Thoracic aorta (tissue), 2 donors: Measurements from ENCODE around the gene RINT1. TPM values are rescaled to one million over a fixed set of nuclear protein-coding genes. Genes with fewer than 3 reads are reported as not detected.

Source experiments
- ATAC-seq: fragments of 150-250 bp; one replicate; pipeline ENCODE4 v1.8.0; 2017; ENCODE audit warnings: low read depth; ENCODE audit not compliant: insufficient number of reproducible peaks, low FRiP score
- DNase-seq: peaks from one replicate; pipeline ENCODE4 v3.0.0-alpha.2; 2020; ENCODE audit warnings: low spot score
- H3K27ac ChIP-seq, 2 donors: fragments of 200-600 bp; sonication (generic); 1 replicate in 1 of 2; 2 replicates in 1 of 2; pipeline ENCODE4 v1.5.1; 2016; ENCODE audit warnings: mild to moderate bottlenecking in 2 of 2, moderate library complexity in 2 of 2
- H3K27me3 ChIP-seq: fragments of 200-600 bp; sonication (generic); replicated peaks from 2 replicates; pipeline ENCODE4 v1.6.0; 2016; ENCODE audit warnings: mild to moderate bottlenecking; ENCODE audit not compliant: insufficient read depth
- H3K36me3 ChIP-seq: fragments of 200-600 bp; sonication (generic); one replicate; pipeline ENCODE4 v1.5.1; 2016
- H3K4me1 ChIP-seq, 2 donors: fragments of 200-600 bp; sonication (generic); 1 replicate in 1 of 2; 2 replicates in 1 of 2; pipeline versions ENCODE4 v1.5.1 to v1.6.0; 2016; ENCODE audit warnings: low read depth in 2 of 2, mild to moderate bottlenecking in 1 of 2; ENCODE audit not compliant: control insufficient read depth in 1 of 2
- H3K4me3 ChIP-seq: fragments of 200-600 bp; sonication (generic); 2 replicates; pipeline ENCODE4 v1.5.1; 2016; ENCODE audit warnings: mild to moderate bottlenecking
- H3K9me3 ChIP-seq: fragments of 200-600 bp; sonication (generic); 2 replicates; pipeline ENCODE4 v1.5.1; 2016
- total RNA-seq, 2 donors: library from RNA; depleted of rRNA; stranded (reverse); fragments of >200 nt; gene quantifications; one replicate each; pipeline versions ENCODE4 v1.1.0 to v1.2.3, GENCODE V29; 2016
- TF ChIP-seq, protein P1 (sequence below): fragments of 200-600 bp; sonication (generic); IDR thresholded peaks from one replicate; pipeline ENCODE4 v1.5.1; 2019; ENCODE audit warnings: antibody characterized with exemption

Gene RINT1
- total RNA-seq, 2 donors from 2014 or later: 20.2 to 25.2 TPM

DNA sequence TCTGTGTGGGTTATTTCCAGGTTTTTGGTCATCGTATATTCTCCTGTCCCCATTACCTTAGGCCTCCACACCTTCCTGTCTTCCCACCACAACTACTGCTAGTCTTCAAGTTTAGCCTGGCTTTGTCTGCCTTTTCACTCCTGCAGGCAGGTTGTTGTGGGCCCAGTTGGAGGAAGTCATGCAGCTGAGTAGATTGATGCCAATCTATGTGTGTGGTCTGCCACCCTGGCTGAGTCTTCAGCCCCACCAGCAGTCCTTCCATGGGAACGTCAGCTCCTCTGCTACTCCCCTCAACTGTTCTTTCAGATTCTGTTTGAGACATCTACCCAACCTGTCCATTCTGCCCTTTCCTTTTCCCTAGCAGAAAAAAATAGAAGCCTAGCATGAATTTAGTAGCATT is 6.3 kb downstream of the RINT1 start:
- DNase-seq (no peak), ATAC-seq (no peak)
- TF ChIP-seq, protein P1, sequence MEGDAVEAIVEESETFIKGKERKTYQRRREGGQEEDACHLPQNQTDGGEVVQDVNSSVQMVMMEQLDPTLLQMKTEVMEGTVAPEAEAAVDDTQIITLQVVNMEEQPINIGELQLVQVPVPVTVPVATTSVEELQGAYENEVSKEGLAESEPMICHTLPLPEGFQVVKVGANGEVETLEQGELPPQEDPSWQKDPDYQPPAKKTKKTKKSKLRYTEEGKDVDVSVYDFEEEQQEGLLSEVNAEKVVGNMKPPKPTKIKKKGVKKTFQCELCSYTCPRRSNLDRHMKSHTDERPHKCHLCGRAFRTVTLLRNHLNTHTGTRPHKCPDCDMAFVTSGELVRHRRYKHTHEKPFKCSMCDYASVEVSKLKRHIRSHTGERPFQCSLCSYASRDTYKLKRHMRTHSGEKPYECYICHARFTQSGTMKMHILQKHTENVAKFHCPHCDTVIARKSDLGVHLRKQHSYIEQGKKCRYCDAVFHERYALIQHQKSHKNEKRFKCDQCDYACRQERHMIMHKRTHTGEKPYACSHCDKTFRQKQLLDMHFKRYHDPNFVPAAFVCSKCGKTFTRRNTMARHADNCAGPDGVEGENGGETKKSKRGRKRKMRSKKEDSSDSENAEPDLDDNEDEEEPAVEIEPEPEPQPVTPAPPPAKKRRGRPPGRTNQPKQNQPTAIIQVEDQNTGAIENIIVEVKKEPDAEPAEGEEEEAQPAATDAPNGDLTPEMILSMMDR: no peak
- no peak overlapping the region for H3K27ac ChIP-seq
- no peaks in the 10 kb centered on the region for H3K9me3 ChIP-seq
- H3K4me1 ChIP-seq: peaks cover 1 to 10% of the 10 kb centered on the region in 2 donors
- peaks cover 32% of the 10 kb centered on the region for H3K36me3 ChIP-seq
- no peaks in the 10 kb centered on the region for H3K27me3 ChIP-seq
- no peak overlapping the region for H3K4me3 ChIP-seq

DNA sequence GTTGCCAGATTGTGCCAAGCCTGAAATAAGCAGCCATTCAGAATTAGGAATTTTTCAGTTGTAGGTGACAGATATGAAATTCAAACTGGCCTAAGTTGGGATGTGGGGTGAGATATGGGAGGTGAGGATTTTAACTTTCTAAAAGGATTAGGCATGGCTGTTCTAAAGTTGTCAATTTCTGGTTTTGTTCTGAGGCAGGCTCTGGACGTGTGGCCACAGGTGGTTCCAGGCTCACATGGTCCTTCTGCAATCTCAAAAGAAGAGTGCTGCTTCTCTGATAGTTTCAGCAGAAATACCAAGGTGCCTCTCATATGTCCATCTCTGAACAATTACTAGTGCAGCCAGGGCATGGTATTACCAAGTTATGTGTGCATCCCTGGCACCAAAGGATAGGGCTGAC is 27.9 kb downstream of the RINT1 start:
- no peak overlapping the region for H3K4me3 ChIP-seq
- TF ChIP-seq, protein P1: no peak
- no peak for DNase-seq
- peaks cover 22% of the 10 kb centered on the region for H3K36me3 ChIP-seq
- no peak overlapping the region for H3K27ac ChIP-seq
- ATAC-seq: no peak
- no peaks in the 10 kb centered on the region for H3K9me3 ChIP-seq
- H3K27me3 ChIP-seq: no peaks in the 10 kb centered on the region
- H3K4me1 ChIP-seq: no peaks in the 10 kb centered on the region

DNA sequence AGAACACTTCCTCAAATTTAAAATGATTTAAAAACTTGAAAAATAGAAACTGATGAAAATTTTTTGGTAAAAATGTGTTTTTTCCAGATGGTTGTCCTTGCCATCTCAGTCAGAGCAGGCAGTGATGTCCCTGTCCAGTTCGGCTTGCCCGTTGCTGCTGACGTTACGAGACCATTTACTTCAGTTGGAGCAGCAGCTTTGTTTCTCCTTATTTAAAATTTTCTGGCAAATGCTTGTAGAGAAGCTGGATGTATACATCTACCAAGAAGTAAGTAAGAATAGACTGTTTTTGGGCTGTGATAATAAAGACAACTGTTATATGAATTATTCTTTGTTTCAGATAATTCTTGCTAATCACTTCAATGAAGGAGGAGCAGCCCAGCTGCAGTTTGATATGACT is 33.2 kb downstream of the RINT1 start:
- no peaks in the 10 kb centered on the region for H3K9me3 ChIP-seq
- no peak overlapping the region for H3K27ac ChIP-seq
- no peak for DNase-seq
- no peak for ATAC-seq
- H3K4me1 ChIP-seq: no peaks in the 10 kb centered on the region
- H3K36me3 ChIP-seq: peaks cover 31% of the 10 kb centered on the region
- no peak overlapping the region for H3K4me3 ChIP-seq
- TF ChIP-seq, protein P1: no peak
- no peaks in the 10 kb centered on the region for H3K27me3 ChIP-seq

DNA sequence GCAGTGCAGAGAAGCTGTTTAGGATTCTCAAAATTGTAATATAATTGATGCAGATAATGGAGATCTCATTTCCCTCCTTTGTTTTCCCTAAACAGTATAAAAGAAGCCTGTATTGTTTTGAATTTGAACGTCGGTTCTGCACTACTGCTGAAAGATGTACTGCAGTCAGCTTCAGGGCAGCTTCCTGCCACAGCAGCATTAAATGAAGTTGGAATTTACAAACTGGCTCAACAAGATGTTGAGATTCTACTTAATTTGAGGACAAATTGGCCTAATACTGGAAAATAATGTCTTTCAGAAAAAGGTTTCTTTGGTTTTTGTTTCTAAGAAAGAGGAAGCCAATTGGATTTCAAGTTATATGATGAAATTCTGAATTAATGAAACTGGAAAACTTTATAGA is 35.0 kb downstream of the RINT1 start:
- H3K4me1 ChIP-seq: no peaks in the 10 kb centered on the region
- H3K9me3 ChIP-seq: no peaks in the 10 kb centered on the region
- H3K36me3 ChIP-seq: peaks cover 27% of the 10 kb centered on the region
- TF ChIP-seq, protein P1: no peak
- no peak overlapping the region for H3K27ac ChIP-seq
- ATAC-seq: no peak
- no peak for DNase-seq
- no peaks in the 10 kb centered on the region for H3K27me3 ChIP-seq
- H3K4me3 ChIP-seq: no peak overlapping the region

DNA sequence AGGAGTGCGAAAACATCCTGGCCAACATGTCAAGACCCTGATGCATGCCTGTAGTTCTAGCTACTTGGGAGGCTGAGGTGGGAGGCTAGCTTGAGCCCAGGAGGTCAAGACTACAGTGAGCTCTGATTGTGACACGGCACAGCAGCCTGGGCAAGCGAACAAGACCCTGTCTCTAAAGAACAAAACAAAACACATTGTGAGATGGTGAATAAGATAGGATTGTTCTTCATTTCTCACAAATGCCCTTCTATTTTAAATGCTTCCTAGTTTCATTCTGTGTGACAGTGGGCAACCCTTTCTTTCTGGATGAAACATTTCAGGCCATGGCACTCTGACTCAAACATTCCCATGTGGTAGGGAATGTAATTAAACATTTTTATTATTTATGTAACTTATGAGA is 35.8 kb downstream of the RINT1 start:
- H3K4me1 ChIP-seq: no peaks in the 10 kb centered on the region
- H3K9me3 ChIP-seq: no peaks in the 10 kb centered on the region
- ATAC-seq (no peak), DNase-seq (no peak)
- H3K27me3 ChIP-seq: no peaks in the 10 kb centered on the region
- TF ChIP-seq, protein P1: no peak
- H3K36me3 ChIP-seq: peaks cover 27% of the 10 kb centered on the region
- H3K27ac ChIP-seq: no peak overlapping the region
- no peak overlapping the region for H3K4me3 ChIP-seq
